ENCODE results near the gene SLC11A1. TPM values are rescaled to one million over a fixed set of nuclear protein-coding genes. Genes with fewer than 3 reads are reported as not detected.

The SLC11A1 gene
- total RNA-seq, 2 experiments from 2014 or later, result 0.13 to 0.23 TPM

- H3K36me3 Mint-ChIP-seq (ENCODE audit: low read depth), result no peaks in the 10 kb centered on the region
- H3K4me1 Mint-ChIP-seq (ENCODE audit: low read depth), result peaks cover 7% of the 10 kb centered on the region
- CTCF ChIA-PET, result interaction anchor here (1.0 kb wide), 2 partner anchors 30 to 85 kb away, joined by 4 to 5 read pairs; partner anchors contain the start of gene CATIP
- peak overlapping the region; percentile 45 for H3K27ac Mint-ChIP-seq
- H3K27me3 Mint-ChIP-seq, result peaks cover 4% of the 10 kb centered on the region
- POLR2A ChIA-PET, result interaction anchor here (0.8 to 1.6 kb wide), 2 partner anchors 10 to 71 kb away, joined by 4 to 6 read pairs; no protein-coding TSS in a partner anchor
- ATAC-seq, result no peak
- no peak for TF ChIP-seq CTCF (IDR thresholded peaks at IDR 0.05)
- DNase-seq, result no peak
- H3K4me3 Mint-ChIP-seq, result peak overlapping the region; percentile 42
- H3K9me3 Mint-ChIP-seq, result no peaks in the 10 kb centered on the region
- intact Hi-C loops (cut with micrococcal nuclease), result no loop called here
Measured at GRCh38 chr2:218386505-218387368, 4.7 kb downstream of the SLC11A1 start.

- CTCF ChIA-PET, result no interaction called here
- H3K4me3 Mint-ChIP-seq, result peak overlapping the region; percentile 42
- POLR2A ChIA-PET, result interaction anchor here (0.8 to 1.6 kb wide), 2 partner anchors 9 to 72 kb away, joined by 4 to 6 read pairs; no protein-coding TSS in a partner anchor
Measured at GRCh38 chr2:218387369-218388194, 5.5 kb downstream of the SLC11A1 start.

DNA sequence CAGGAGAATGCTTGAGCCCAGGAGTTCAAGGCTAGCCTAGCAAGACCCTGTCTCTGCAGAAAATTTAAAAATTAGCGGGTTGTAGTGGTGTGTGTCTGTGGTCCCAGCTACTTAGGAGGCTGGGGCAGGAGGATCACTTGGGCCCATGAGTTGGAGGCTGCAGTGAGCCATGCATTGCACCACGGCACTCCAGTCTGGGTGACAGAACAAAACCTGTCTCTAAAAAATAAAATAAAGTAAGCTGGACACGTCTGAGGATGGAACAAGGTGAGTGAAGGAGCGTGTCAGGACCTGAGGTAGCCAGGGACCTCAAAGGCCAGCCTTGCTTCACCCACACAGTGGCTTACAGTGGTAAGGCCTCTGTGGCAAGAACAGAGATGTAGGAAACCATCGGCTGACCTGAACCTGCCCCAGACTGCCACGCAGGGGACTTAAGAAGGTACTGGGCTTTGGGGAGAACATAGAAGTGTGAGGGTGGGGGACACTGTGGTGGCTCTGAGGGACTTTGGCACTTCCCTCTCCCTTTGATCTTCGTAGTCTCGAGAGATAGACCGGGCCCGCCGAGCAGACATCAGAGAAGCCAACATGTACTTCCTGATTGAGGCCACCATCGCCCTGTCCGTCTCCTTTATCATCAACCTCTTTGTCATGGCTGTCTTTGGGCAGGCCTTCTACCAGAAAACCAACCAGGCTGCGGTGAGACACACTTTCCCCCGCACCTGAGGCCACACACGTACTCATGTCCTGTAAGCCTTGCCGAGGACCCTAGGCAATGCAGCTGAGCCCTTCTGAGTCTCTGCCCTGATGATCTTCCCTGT, 7.5 kb downstream of the SLC11A1 start:
- intact Hi-C loops (cut with micrococcal nuclease), result no loop called here
- H3K27ac Mint-ChIP-seq, result no peak overlapping the region
- H3K9me3 Mint-ChIP-seq, result no peaks in the 10 kb centered on the region
- peaks cover 4% of the 10 kb centered on the region for H3K27me3 Mint-ChIP-seq
- H3K36me3 Mint-ChIP-seq (ENCODE audit: low read depth), result no peaks in the 10 kb centered on the region
- TF ChIP-seq CTCF (IDR thresholded peaks at IDR 0.05), result no peak
- peaks cover 19% of the 10 kb centered on the region for H3K4me1 Mint-ChIP-seq (ENCODE audit: low read depth)
- ATAC-seq (no peak), DNase-seq (no peak)
- no peak overlapping the region for H3K4me3 Mint-ChIP-seq
- POLR2A ChIA-PET, result interaction anchor here (0.6 kb wide), 1 partner anchor 16 kb away, joined by 3 read pairs; no protein-coding TSS in a partner anchor
- CTCF ChIA-PET, result interaction anchor here (0.8 to 1.3 kb wide), 3 partner anchors 23 to 118 kb away, joined by 3 to 4 read pairs (median 3); no protein-coding TSS in a partner anchor

More at GRCh38 chr2:218387369-218388194, 5.5 kb downstream of the SLC11A1 start:
- intact Hi-C loops (cut with micrococcal nuclease), result no loop called here
- Mint-ChIP-seq H3K27ac (peak overlapping the region; percentile 45), H3K27me3 (peaks cover 4% of the 10 kb centered on the region), H3K9me3 (no peaks in the 10 kb centered on the region), H3K4me1 (ENCODE audit: low read depth) (peaks cover 7% of the 10 kb centered on the region), H3K36me3 (ENCODE audit: low read depth) (no peaks in the 10 kb centered on the region)
- peak; percentile 43 for DNase-seq
- no peak for TF ChIP-seq CTCF (IDR thresholded peaks at IDR 0.05)
- ATAC-seq, result peak; percentile 78

GRCh38 chr2:218391202-218391601, 9.1 kb downstream of the SLC11A1 start:
- Mint-ChIP-seq H3K27me3 (peaks cover 4% of the 10 kb centered on the region), H3K9me3 (no peaks in the 10 kb centered on the region), H3K36me3 (ENCODE audit: low read depth) (no peaks in the 10 kb centered on the region), H3K27ac (no peak overlapping the region), H3K4me3 (no peak overlapping the region), H3K4me1 (ENCODE audit: low read depth) (peaks cover 27% of the 10 kb centered on the region)
- TF ChIP-seq CTCF (IDR thresholded peaks at IDR 0.05), result no peak
- CTCF ChIA-PET, result no interaction called here
- ATAC-seq (no peak), DNase-seq (no peak)
- intact Hi-C loops (cut with micrococcal nuclease), result no loop called here
- POLR2A ChIA-PET, result no interaction called here

All from activated CD8-positive, alpha-beta T cell treated with anti-CD3 and anti-CD28 coated beads for 36 hours (primary cell).